SK-N-MC (cell line): Measurements from ENCODE around the gene MT1B.

Source experiments
- EZH2 ChIP-seq: fragments of 200-600 bp; sonication (generic); IDR thresholded peaks from one replicate; pipeline ENCODE4 v1.6.1; 2017; ENCODE audit warnings: antibody characterized with exemption
- FOXP2 ChIP-seq: optimal IDR thresholded peaks from 2 replicates; pipeline ENCODE3; 2011; ENCODE audit warnings: mild to moderate bottlenecking, moderate library complexity; ENCODE audit not compliant: insufficient read depth; ENCODE audit errors: extremely low read length, control extremely low read depth
- POLR2AphosphoS5 ChIP-seq: IDR thresholded peaks from 2 replicates; pipeline ENCODE4 v1.6.1; 2012; ENCODE audit warnings: mild to moderate bottlenecking, low read depth, low read length, borderline replicate concordance

- TF ChIP-seq EZH2: no peak
- TF ChIP-seq FOXP2: no peak
- TF ChIP-seq POLR2AphosphoS5: no peak
Observed at GRCh38 chr16:56606476-56607108, 45.1 kb upstream of the MT1B start.
